NCI-H1417 (cell line): Measurements from ENCODE around the gene MYO5A.
"Not testable (repeated sequence)": the region's sequence is repeated elsewhere in the genome, so short reads cannot be mapped to it uniquely, and the experiment has no call there.

ENCODE experiments used
- DNase-seq, 3 experiments: peaks; one replicate each; lab custom pipeline; 2025; lab: John Stamatoyannopoulos, UW

Gene MYO5A

DNA sequence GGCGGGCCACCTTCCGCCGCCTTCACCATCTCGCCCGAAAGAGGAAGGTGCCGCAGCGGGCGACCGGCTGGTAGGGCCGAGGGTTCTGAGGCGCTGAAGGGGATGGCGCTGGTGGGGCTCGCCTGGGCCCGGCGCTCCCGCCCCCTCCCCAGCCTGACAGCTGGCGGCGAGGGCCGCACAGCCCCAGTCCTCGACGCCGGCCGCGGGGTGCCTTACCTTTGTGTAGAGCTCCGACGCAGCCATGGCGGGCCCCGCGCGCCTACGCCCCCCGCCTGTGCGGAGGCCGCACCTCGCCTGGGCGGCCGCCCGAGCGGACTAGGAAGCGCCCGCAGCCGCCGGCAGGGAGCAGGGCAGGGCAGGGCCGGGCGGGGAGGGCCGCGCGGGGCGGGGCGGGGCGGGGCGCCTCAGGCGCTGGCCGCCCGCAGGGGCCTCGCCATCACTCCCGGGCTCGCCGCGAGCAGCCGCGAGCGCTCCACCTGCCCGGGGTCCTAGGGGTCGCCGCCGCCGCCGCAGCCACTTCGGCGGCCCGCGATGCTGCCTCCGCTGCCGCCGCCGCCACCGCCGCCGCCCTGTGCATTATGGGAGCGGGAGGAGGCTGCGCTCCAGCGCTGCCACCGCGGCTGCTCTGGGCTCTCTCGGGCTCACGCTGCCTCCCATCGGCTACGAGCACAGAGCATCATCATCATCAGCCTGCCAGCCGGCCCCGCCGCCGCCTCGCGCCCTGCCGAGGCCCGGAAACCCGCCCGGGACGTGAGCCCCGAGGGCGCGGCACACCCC lies at the start of gene MYO5A:
TSS of gene MYO5A (minus strand) at position 317 of the 777 bp plus-strand sequence. CDS start at position 243, 74 bp downstream.
- DNase-seq = peak; percentile 46 to 73 (median 64)

DNA sequence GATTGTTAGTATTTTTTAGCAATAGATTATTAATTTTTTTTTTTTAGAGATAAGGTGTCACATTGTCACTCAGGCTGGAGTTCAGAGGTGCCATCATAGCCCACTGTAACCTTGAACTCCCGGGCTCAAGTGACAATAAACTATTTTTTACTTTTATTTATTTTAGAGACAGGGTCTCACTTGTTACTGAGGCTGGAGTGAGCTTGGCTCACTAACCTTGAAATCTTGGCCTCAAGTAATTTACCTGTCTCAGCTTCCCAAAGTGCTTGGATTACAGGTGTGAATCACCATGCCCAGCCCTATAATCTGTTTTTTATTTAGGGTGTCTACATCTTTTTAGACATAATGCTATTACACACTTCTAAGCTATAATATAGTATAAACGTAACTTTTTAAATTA lies 48.0 kb upstream of the MYO5A start:
- no peak for DNase-seq

DNA sequence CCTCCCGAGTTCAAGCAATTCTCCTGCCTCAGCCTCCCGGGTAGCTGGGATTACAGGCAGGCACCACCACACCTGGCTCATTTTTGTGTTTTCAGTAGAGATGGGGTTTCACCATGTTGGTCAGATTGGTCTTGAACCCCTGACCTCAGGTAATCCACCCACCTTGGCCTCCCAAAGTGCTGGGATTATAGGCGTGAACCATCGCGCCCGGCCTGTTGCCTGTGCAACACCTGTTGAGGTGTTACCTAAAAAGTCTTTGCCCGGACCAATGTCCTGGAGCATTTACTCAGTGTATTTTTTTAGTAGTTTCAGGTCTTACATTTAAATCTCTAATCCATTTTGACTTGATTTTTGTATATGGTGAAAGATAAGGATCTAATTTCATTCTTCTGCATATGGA lies 46.9 kb upstream of the MYO5A start:
- not testable (repeated sequence) for DNase-seq

DNA sequence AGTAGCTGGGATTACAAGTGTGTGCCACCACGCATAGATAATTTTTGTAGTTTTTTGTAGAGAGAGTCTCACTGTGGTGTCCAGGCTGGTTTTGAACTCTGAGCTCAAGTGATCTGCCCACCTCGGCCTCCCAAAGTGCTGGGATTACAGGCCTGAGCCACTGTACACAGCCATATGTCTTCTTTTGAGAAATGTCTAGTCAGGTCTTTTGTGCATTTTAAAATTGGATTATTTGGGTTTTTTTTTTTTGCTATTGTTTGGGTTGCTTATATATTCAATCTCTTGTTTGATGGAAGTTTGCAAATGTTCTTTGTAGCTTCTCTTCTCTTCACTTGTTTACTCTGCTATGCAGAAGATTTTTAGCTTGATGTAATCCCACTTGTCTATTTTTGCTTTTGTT lies 46.4 kb upstream of the MYO5A start:
- no peak for DNase-seq

DNA sequence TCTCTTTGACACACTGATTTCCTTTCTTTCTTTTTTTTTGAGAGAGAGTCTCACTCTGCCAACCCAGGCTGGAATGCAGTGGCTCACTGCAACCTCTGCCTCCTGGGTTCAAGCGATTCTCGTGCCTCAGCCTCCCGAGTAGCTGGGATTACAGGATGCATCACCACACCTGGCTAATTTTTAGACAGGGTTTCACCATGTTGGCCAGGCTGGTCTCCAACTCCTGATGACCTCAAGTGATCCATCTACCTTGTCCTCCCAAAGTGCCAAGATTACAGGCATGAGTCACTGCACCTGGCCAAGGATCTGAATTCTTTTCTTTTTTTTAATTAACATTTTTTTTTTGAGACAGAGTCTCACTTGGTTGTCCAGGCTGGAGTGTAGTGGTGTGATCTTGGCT lies 45.9 kb upstream of the MYO5A start:
- not testable (repeated sequence) for DNase-seq

DNA sequence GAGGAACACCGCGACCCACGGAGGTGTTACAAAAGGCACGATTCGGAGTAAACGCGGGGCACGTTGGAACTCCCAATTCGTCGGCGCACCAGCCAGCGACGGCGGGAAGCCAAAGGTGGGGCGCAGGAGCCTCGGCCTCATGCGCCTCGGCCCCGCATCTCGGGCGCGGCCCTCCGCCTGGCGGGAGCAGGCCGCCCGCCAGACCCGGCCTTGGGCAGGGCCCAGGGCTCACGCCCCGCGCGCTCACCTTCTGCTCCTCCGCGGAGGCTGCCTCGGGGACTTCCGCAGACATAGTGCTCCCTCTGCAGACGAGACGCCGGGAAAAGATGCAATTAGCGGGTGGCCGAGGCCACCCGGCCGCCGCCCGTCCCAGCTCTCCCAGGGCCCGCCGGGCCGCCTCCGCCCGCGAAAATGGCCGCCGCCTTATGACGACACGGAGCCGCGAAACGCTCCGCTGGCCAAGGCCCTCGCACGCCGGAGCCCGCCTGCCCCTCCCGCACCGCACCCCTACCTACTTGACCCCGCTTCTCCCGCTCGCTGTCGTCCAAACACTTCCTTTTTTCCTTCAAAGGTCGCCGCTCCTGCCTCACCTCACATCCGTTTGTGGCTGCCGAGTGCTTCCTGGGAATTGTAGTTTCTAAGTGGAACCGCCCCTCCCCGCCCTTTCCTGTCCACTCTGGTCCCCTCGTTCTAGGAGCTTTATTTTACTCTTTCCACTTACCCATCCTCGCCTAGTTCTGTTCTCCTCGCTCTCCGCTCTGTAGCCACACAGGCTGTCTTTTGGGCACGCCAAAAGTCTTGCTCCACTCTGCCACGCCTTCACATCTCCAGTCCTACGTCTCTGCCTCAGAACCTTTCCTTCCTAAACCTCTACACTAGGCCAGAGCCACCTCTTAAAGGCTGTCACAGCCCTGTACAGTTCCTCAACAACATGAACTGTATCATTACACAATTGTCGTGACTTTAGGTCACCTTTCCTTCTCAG lies 40.2 kb upstream of the MYO5A start, which contains the start of gene ARPP19:
TSS of gene ARPP19 (minus strand) at position 430 of the 985 bp plus-strand sequence. CDS start at position 292, 138 bp downstream.
- peak; percentile 74 to 94 (median 86) for DNase-seq

DNA sequence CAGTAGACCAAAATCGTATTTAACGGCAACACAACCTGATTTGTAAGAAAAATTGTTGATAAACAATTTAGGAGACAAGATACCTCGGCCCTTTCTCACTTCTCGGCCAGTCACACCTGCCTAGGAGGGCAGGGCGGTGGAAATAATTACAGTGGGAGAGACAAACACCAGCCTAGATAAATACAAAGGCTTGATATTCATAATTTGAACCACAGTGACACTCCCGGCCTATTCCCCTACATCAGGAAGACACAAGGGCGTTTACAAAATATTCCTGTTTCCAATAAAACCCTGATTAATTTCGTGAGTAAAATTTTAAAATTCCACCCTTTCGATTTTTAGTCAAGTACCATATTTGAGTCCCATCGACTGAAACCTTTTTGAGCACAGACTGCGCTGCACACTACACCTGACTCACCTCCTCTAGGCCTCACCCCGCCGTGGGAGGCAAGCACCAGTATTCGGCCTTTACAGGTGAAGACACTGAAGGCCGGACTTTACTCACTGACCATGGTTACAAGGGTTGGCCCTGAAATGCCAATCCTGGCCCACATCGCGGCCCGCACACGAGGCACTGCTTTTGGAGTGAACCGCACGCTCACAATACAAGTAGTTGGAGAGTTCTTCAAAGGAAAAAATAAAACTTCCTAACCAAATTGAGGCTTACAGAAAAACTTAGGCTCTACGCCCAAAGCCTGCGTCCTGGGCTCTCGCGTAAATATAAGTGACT lies 39.4 kb upstream of the MYO5A start:
- peak in 2 of 3 experiments; percentile 63 to 72 for DNase-seq

DNA sequence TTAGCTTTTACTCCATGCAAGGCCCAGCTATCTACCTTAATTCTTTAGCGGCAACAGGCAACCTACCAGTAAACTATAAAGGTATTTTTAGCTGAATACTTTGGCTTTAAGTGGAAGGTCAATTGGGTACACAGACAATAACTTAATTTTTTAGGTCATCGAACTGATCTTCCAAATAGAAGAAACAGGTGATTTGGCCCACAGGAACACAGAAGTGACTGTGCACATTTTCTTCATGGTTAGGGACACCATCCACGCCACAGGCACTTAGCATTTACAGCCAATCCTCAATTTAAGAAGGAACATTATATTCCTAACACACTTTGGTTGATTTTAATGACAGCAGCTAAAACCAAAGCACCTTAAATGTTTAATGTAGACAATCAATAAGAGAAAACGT lies 38.2 kb upstream of the MYO5A start:
- no peak for DNase-seq

DNA sequence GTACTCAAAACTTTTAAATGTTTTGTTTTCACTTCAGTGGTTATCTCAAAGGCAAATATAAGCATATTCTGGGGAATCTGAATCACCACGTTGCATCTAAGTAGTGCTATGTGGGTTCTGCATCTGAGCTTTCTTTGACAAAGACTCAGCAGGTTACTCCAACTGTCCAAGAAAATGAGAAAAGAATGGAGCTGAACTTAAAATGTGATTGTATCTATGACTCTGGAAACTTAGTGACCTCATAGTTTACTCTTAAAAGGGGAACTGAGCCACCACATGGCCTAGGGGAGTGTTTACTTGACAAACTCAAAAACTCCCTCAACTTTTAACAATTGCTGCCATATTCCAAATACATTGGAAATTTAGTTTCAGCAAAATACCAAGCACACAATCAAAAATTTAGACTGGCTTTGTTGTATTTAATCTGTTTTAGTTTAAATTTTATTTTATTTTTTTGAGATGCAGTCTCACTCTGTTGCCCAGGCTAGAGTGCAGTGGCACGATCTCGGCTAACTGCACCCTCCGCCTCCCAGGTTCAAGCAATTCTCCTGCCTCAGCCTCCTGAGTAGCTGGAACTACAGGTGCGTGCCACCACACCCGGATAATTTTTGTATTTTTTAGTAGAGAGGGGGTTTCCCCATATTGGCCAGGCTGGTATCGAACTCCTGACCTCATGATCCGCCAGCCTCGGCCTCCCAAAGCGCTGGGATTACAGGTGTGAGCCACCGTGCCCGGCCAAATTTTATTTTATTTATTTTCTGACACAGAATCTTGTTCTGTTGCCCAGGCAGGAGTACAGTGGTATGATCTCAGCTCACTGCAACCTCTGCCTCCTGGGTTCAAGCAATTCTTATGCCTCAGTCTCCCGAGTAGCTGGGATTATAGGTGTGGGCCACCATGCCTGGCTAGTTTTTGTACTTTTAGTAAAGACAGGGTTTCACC lies 37.0 kb upstream of the MYO5A start:
- not testable (repeated sequence) for DNase-seq

DNA sequence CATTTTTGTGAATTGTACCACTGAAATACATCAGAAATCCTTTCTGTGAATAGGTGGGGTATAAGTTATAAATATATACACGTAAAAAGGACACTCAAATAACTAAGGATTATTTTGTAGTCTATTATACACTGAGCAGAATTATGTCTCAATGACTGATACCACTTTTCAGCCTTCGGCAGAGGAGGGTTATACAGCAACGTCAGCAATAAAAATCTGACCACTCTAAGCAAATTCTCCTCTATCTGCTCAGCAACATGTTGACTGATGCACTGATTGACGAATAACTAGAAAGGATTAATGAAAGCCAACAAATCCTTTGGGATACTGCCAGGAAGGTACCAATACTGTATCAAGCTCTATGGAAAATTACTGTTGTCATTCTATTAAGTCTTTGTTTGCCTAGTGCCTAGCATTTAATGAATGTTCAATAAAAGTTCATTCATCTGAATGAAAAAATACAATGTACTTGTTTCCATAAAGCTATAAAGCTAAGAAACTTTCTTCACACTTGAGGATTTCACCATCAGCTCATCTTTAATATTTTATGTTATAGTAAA lies 34.9 kb upstream of the MYO5A start:
- peak in 1 of 3 experiments; percentile 53 for DNase-seq

DNA sequence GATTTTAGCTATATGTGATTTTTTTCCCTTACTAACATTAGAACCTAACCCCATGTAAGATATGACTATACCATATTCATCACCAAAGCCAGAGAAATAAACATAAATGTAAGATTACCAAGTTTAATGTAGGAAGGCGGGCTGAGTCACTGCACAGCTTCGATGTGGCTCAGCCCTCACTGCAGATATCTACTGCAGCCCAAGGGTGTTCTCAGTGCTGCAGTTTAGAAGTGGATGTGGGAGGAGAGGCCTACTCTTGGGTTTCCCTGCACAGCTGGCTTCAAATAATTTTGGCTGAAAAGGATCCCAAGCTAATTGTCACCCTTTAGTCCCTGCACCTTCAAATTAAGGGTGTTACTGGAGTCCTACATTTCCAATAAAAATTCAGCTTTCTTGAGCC lies 30.9 kb upstream of the MYO5A start:
- no peak for DNase-seq

DNA sequence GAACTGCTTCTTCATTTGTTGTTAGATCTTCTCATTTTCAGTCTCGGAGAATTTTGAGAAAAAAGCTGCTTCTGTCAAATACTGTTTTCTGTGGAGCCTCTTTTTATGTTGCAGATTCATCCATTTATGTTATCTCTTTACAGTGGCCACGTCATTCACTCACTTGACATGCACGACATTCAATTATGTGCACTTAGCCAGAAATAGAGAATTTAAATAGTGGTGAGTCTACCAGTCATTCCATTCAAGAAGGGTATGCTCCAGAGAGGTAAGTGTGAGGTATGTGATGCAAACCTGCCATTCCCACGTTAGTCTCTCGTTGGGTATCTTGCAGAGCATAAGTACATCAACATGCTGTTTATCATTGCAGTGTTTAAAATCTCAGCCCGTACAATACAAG lies 30.3 kb upstream of the MYO5A start:
- DNase-seq = no peak

DNA sequence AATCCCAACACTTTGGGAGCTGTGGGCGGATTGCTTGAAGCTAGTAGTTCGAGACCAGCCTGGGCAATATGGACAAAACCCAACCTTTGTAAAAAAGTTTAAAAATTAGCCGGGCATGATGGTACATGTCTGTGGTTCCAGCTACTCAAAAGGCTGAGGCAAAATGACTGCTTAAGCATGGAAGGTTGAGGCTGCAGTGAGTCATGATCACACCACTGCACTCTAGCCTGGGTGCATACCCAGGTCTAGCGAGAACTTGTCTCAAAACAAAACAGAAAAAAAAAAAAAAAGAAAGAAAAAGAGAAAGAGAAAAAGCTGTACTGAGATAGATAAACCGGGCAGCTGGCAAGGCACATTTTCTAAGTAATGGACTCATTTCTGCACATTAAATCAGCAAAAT lies 29.5 kb upstream of the MYO5A start:
- no peak for DNase-seq

DNA sequence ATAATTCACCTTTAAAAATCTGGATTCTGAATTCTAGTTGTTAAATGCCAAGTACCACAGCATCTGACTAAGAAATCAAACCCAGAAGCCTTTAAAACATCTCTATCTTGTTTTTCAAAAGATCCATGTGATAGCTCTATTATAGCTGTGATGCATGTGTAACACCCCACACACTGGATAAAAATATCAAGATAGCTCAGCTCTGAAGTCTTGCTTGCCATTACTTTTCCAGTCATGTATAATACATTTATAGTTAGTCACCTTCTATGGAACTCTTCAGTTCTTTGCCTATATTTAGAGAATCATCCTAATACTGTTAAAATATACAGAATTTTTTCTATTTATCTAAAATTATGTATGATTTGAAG lies 28.6 kb upstream of the MYO5A start:
- no peak for DNase-seq

DNA sequence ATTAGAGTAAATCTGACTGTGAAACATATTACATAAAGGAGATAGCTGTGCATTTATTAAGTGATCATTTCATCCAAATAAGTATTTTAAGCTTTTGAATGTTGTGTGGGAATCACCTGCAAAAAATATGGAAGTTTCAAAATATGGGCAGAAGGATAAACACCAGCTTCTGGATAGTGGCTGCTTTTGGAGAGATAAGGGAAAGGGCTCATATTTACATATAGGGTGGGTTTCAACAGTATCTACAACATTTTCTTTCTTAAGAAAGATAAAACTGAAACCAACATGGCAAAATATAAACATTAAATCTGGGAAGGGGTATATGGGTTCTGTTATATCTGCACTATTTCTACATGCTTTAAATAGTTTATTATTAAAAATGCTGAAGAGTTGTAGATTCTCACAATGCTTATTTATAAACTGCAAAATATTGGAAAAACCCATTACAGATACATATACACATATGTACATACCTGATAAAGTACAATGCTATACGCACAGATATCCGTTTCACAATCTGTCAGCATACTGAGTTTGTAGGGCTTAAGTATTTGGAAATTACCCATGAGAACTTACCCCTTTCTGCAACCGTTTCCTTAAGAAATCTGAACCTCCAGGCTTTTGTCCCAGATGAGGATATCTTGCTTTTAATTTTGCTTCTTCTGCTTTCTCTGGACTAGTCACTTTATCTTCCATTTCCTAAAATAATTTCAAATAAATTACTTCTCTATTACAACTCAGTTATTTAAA lies 28.0 kb upstream of the MYO5A start:
- DNase-seq = no peak

DNA sequence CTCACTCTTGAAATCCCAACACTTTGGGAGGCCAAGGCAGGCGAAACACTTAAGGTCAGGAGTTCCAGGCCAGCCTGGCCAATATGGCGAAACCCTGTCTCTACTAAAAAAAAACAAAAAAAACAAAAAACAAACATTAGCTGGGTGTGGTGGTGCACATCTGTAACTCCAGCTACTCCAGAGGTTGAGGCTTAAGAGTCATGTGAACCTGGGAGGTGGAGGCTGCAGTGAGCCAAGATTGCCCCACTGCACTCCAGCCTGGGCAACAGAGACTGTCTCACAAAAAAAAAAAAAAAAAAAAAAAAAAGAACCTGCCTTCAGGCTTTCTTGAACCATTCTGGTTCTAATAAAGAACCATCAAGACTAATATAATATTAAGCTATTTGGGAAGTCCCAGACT lies 23.6 kb upstream of the MYO5A start:
- no peak for DNase-seq

DNA sequence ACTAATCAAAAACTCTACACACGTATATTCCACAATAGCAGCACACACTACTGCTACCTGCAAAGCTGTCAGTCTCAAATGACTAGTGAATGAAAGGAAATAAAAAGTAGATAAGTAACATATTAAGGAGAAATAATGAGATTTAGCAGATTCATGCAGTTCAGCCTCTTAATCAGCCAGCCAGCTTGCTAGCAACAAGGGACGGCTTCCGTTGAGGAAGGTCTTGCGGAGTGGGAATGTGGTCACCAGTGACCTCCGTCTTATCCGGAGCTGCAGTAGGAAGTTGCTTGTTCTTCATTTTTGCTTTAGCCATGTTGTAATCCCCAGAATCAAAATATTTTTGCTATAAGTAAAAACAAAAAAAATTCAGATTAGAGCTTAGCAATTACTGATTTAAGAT lies 23.1 kb upstream of the MYO5A start:
- no peak for DNase-seq

DNA sequence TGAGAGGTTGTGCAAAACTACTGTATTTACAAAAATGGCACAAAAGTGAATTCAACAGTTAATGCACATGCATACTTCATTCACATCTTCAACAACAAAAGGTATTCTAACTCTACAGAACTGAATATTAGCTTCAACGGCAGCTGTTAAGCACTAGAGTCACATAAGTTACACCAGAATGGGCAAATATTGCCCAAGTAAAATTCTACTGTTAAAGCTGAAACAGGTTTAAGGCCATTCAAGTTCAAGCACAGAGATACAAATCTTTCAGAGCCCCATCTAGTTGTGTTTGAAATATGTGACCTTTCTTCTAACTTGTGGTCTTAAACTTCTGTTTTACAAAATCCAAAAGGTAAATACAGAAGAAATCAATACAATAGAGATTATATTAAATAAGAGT lies 22.5 kb upstream of the MYO5A start:
- not testable (repeated sequence) for DNase-seq

DNA sequence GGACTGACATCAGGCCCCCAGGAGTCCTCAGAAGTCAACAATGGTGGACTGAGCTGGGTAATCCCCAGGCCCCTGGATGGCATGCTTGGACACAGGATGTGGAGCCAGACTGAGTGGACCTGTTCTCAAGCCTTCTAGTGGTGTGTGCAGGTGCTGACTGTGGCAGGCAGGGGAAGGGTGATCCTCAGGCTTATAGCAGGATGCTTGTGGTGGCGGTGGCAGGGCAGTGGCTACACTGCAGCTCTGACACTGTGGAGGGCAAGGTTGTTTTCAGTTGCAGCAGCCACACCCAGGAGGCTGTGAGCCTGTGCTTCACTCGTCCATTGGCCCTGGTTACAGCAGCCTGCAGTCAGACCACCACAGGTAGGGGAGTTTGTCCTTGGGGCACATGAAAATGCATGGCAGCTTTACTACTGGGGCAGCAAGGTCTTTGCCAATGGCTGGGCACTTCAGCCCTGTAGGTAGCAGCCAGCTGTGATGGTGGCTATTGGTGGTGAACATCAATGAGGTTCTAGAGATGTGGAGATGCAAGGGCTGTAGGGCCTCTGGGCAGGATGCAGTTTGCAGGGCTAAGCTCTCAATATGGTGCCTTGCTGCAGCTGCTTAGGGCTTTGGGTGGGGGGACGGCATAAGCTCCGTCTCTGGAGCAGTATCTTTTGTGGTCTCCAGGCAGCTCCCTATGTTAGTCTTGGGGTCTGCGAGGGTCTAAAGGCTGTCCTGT lies 17.5 kb upstream of the MYO5A start:
- no peak for DNase-seq
